Kidney epithelial cell (primary cell): ENCODE measurements around the gene KCNQ1. TPM values are rescaled to one million over a fixed set of nuclear protein-coding genes. Genes with fewer than 3 reads are reported as not detected.

Experiments used
- DNase-seq: peaks from one replicate; pipeline ENCODE4 v3.0.0-alpha.2; 2010; ENCODE audit warnings: low read depth
- H3K27me3 ChIP-seq: 2 replicates; pipeline ENCODE4 v1.6.0; 2011; ENCODE audit warnings: low read length; ENCODE audit not compliant: control insufficient read depth, insufficient read depth
- H3K36me3 ChIP-seq: 2 replicates; pipeline ENCODE4 v1.5.1; 2011; ENCODE audit warnings: low read length; ENCODE audit not compliant: control insufficient read depth, insufficient read depth
- H3K4me3 ChIP-seq: 2 replicates; pipeline ENCODE4 v1.5.1; 2011; ENCODE audit warnings: low read depth, mild to moderate bottlenecking, control low read depth, low read length
- total RNA-seq: library from RNA; depleted of rRNA; stranded (reverse); fragments of >200 nt; gene quantifications from 2 replicates; pipeline ENCODE4 v1.2.3, GENCODE V29; 2015
- TF ChIP-seq, protein P1 (sequence below): IDR thresholded peaks from 2 replicates; pipeline ENCODE4 v1.5.1; 2011; ENCODE audit warnings: mild to moderate bottlenecking, moderate library complexity, low read length, control low read depth, inconsistent platforms; ENCODE audit not compliant: insufficient read depth, poor library complexity, severe bottlenecking

Gene KCNQ1
- total RNA-seq, 1 donor from 2014 or later, result 2.3 TPM

DNA sequence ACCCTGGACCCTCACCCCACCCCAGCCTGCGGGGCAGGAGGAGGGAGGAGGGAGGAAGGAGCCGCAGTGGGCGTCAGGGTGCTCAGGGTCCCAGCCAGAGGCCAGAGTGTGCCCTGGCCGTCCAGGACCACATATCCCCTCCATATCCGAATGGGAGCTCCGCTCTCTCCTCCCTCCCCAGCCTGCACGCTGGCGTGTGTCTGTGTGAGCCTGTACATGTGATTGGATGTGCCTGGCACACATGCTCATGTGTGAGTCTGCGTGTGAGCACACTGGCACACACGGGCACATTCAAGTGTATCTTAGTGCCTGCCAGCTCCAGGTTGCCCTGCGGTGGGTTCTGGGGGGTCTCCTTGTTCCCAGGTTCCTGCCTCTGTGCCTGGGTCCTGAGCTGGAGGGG lies 36.1 kb upstream of the KCNQ1 start:
- peaks cover 1% of the 10 kb centered on the region for H3K36me3 ChIP-seq
- peaks cover 39% of the 10 kb centered on the region for H3K27me3 ChIP-seq
- TF ChIP-seq, protein P1, sequence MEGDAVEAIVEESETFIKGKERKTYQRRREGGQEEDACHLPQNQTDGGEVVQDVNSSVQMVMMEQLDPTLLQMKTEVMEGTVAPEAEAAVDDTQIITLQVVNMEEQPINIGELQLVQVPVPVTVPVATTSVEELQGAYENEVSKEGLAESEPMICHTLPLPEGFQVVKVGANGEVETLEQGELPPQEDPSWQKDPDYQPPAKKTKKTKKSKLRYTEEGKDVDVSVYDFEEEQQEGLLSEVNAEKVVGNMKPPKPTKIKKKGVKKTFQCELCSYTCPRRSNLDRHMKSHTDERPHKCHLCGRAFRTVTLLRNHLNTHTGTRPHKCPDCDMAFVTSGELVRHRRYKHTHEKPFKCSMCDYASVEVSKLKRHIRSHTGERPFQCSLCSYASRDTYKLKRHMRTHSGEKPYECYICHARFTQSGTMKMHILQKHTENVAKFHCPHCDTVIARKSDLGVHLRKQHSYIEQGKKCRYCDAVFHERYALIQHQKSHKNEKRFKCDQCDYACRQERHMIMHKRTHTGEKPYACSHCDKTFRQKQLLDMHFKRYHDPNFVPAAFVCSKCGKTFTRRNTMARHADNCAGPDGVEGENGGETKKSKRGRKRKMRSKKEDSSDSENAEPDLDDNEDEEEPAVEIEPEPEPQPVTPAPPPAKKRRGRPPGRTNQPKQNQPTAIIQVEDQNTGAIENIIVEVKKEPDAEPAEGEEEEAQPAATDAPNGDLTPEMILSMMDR, result no peak
- DNase-seq, result no peak
- H3K4me3 ChIP-seq, result no peak overlapping the region

DNA sequence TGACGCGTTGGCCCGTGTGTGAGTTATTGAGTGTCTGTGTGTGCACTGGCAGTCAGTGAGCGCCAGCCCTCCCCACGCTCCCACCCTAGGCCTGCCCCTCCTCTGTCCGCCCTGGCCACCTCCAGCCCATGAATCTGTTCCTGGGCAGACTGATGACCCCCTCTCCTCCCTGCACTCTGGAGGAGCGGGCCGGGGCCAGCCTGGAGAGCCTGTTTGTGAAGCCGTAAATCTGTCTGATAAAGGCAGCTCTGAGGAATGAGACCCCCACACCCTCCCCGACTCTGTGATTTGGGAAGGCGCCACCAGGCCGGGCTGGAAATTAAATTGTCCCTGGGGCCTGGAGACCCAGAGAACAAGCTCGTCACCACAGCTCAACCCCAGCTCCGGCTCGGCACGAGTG lies 35.7 kb upstream of the KCNQ1 start:
- TF ChIP-seq, protein P1, result no peak

GRCh38 chr11:2409611-2410468 lies 35.0 kb upstream of the KCNQ1 start:
- Histone ChIP-seq H3K4me3 (no peak overlapping the region), H3K36me3 (no peaks in the 10 kb centered on the region), H3K27me3 (peaks cover 39% of the 10 kb centered on the region)
- DNase-seq, result no peak
- TF ChIP-seq, protein P1, result no peak

More for the DNA sequence above, 35.7 kb upstream of the KCNQ1 start:
- Histone ChIP-seq H3K27me3 (peaks cover 39% of the 10 kb centered on the region), H3K36me3 (no peaks in the 10 kb centered on the region), H3K4me3 (no peak overlapping the region)
- no peak for DNase-seq

- TF ChIP-seq, protein P1, result no peak
- no peak for DNase-seq
- Histone ChIP-seq H3K36me3 (no peaks in the 10 kb centered on the region), H3K4me3 (no peak overlapping the region), H3K27me3 (peaks cover 39% of the 10 kb centered on the region)
Observed at GRCh38 chr11:2410616-2411015, 34.2 kb upstream of the KCNQ1 start.

- TF ChIP-seq, protein P1, result no peak
- no peak for DNase-seq
- H3K27me3 ChIP-seq, result peaks cover 35% of the 10 kb centered on the region
- no peaks in the 10 kb centered on the region for H3K36me3 ChIP-seq
- no peak overlapping the region for H3K4me3 ChIP-seq
Observed at GRCh38 chr11:2411446-2412305, 33.1 kb upstream of the KCNQ1 start.
